DMS53 (cell line): ENCODE measurements around the gene SHISA6.

Experiments used
- DNase-seq: peaks from one replicate; lab custom pipeline; 2025; lab: John Stamatoyannopoulos, UW

SHISA6 gene

GRCh38 chr17:11240841-11241610 is at the start of gene SHISA6:
TSS of gene SHISA6 (plus strand) at chr17:11241213.
- no peak for DNase-seq

- no peak for DNase-seq
Observed at GRCh38 chr17:11195801-11196200, 45.2 kb upstream of the SHISA6 start.

GRCh38 chr17:11204991-11205390 is 36.0 kb upstream of the SHISA6 start:
- no peak for DNase-seq

DNA sequence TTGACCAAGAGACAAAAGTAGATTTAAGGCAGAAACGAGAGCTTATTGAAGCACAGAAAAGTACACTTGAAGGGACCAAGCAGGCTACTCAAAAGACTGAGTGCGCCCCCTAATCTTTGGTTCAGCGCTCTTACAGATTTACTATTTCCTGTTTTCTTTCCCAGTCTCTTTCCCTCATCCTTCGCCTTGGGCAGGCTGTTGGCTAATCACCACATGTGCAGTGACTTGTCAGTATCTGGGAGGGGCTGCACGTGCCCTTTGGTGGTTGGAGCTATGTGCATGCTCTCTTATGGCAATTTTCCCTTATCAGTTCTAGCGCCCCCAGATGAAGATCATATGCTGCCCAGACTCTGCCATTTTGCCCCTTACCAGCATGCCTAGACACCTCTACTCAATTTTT is 35.4 kb upstream of the SHISA6 start:
- no peak for DNase-seq

GRCh38 chr17:11209906-11210305 is 31.1 kb upstream of the SHISA6 start:
- no peak for DNase-seq

GRCh38 chr17:11212792-11213191 is 28.2 kb upstream of the SHISA6 start:
- DNase-seq, result no peak

- DNase-seq, result no peak
Observed at GRCh38 chr17:11216976-11217375, 24.0 kb upstream of the SHISA6 start.

- DNase-seq, result no peak
Observed at GRCh38 chr17:11221196-11221595, 19.8 kb upstream of the SHISA6 start.

DNA sequence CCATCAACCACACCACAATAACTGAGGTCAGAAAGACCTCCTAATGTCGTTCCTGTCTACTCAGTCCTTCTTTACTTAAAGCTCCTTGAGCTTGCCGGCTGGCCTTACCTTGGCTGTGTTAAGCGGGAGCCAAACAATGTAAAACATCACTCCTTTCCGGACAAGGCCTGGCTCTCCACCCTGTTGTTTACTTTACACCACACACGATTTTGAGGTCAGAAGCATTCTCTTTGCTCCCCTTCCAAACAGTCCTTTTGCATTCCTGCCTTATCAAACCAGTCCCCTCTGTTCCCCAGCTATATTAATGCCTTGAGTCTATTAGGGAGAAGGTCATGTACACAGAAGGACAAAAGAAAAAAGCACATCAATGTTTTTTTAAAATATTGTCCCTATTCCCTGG is 19.3 kb upstream of the SHISA6 start:
- no peak for DNase-seq

DNA sequence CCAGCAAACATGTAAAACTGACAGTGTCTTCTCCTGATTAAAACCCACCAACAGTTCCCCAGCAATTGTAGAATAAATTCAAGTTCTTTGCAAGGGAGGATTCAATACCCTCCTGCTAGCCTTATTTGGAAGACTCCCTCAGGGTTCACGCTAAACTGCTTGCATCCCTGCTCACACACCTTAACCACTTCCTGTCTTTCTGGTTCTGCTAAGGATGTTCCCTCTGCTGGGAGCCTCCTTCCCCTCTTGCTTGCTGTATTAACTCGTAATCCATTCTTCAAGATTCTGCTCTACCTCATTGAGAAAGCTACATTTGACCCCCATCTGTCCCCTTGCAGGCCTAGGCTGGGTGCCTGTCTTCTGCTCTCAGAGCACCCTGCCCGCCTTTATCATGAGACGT is 2.3 kb upstream of the SHISA6 start:
- no peak for DNase-seq

GRCh38 chr17:11239379-11239970 is 1.5 kb upstream of the SHISA6 start:
- no peak for DNase-seq

- no peak for DNase-seq
Observed at GRCh38 chr17:11240041-11240840, 772 bp upstream of the SHISA6 start.

DNA sequence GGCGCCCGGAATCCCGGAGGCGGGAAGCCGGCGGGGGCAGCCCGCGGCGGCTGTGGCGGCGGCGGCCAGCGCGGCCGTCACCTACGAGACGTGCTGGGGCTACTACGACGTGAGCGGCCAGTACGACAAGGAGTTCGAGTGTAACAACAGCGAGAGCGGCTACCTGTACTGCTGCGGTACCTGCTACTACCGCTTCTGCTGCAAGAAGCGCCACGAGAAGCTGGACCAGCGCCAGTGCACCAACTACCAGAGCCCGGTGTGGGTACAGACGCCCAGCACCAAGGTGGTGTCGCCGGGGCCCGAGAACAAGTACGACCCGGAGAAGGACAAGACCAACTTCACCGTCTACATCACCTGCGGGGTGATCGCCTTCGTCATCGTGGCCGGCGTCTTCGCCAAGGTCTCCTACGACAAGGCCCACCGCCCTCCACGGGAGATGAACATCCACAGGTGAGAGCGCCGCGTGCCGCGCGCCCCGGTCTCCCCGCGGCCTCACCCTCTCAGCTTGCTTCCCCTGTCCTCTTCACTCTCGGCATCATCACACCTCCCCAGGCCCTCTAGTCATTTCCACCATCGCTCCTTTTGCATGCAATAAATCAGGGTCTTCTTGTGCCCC is 706 bp downstream of the SHISA6 start:
- no peak for DNase-seq

- no peak for DNase-seq
Observed at GRCh38 chr17:11242411-11242810, 1.4 kb downstream of the SHISA6 start.

DNA sequence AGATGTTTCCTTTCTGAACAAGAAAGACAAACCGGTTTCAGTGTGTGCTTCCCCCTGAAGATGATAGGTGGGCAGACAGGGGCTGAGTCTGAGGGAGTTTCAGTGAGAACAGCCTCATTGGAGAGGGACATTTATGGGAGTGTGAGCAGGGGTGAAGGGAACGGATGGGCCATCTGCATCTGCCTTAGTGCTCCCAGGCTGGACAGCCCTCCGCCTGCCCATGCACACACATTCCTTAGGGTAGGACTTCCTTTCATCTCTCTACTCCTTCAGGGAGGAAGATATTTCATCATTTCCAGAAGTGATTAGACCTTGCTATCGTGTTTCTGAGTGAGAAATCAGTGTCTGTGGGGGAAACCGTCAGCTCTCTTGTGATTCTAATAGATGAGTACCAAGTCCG is 3.8 kb downstream of the SHISA6 start:
- no peak for DNase-seq

DNA sequence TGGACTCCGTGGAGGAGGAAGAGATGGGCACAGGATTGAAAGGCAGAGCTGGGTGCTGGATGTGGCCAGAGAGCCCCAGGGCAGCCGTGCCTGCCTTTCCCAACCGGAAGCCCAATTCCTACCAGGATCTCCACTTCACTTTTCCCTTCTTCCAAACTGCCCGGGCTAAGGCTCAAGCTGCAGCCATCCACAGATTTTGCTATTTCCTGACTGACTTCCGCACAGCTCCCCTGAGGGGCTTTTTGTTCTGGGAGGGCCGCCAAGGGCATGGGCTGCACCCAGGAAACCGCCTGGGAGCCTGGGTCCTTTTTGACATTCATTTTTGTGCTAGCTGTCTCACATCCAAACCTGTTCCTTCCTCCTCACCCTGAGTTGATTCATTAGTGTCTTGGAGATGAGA is 4.2 kb downstream of the SHISA6 start:
- DNase-seq, result no peak

DNA sequence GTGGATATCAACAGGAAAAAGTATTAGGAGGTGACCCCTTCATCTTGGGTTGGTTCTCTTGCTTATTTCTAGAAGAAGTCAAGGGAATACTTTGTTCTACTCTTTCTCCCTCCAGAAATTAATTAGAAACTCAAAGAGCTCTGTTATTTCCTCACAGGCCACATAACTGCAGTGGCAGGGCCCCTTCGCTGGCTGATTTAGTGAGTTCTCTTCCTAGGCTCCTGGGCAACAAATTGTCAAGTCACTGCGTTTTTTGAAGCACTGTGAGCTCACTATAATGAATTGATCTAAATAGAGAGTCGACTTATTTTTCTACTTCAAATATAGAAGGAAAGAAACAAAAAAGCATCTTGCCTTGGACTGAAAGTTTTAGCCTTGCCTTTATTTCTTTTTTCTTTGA is 4.8 kb downstream of the SHISA6 start:
- DNase-seq, result no peak

GRCh38 chr17:11250161-11250560 is 9.1 kb downstream of the SHISA6 start:
- DNase-seq, result no peak

DNA sequence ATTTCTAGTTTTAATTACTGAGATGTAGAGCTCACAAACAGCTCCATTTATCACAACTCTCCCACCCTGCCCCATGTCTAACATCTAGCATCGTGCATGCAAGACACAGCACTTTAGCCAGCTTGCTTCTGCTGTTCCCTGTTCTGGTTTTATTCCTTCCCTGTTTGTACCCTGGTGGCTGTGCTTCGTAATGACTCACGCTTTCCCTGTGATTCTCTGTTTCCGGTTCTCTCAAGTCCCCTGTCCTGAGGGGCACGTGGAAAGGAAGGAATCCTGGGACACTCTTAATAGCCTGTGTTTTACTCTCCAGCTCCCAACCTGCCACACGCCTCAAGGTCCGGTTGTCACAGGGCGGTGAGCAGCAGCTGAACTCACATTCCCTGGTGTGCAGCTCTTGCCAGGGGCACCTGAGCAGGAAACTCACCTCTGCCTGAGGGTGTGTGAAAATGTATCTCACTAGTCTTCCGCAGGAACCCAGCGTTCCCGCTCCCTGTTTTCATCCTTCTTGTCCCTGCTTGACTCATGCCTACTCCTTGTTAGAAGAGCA is 10.6 kb downstream of the SHISA6 start:
- no peak for DNase-seq

GRCh38 chr17:11252146-11252545 is 11.1 kb downstream of the SHISA6 start:
- DNase-seq, result no peak

DNA sequence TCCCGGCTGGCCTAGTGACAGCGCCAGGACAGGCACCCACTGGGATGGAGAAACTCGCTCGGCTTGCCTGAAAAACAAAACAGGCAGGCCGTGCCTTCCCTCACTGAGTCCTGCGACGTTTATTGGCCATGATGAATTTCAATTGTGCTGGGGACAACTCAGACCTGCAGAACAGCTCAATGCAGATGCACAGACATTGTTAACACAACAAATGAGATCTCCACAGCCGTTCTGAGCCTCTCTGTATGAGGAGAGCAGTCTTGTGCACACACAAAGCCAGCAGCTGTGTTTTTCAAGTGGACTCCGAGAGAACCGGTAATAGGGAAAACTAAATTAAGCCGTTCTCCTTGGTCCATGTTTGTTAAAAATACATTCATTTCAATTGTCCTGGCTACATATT is 15.9 kb downstream of the SHISA6 start:
- no peak for DNase-seq

DNA sequence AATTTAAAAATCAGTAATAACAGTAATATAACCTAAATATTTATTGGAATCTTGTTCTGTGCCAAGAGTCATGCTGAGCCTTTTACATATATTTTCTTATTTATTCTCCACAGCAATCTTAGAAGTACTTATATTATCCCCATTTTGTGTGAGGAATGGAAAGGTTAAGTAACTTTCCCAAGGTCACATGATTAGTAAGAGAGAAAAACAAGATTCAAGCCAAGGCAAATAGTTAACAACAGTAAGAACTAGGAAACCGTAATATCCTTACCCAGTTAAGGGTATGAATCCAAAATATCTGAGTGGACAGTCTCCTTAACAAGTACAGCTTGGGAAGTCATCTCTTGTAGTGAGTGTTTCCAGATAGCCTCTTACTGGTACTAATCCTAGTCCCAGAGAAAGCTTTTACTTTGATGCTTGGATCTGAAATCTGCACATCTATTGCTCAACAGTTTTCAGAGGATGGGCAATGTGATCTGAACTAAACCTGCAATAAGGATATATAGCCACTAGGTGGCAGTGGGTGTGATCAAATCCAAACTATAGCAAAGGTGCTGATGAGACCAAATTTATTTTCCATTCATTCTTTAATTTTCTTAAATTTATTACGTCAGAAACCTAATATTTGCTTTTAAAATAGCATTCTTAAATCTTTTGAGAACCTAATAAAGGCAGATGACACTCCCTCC is 23.3 kb downstream of the SHISA6 start:
- DNase-seq, result peak; percentile 6
